Smooth muscle cell (in vitro differentiated cells): ENCODE measurements around the gene PODNL1. TPM values are rescaled to one million over a fixed set of nuclear protein-coding genes. Genes with fewer than 3 reads are reported as not detected.

Experiments used
- DNase-seq: peaks from one replicate; lab custom pipeline; 2025; ENCODE audit not compliant: unreplicated experiment; lab: John Stamatoyannopoulos, UW
- H2AFZ ChIP-seq: fragments of 200-600 bp; sonication (generic); 2 replicates; pipeline ENCODE4 v1.6.0; 2016; ENCODE audit warnings: antibody characterized with exemption, low read depth, mild to moderate bottlenecking
- H3F3A ChIP-seq: fragments of 200-600 bp; sonication (generic); 2 replicates; pipeline ENCODE4 v1.6.0; 2017; ENCODE audit warnings: antibody characterized with exemption, low read depth
- H3K27ac ChIP-seq: fragments of 200-600 bp; sonication (generic); 2 replicates; pipeline ENCODE4 v1.5.1; 2016; ENCODE audit warnings: low read depth, mild to moderate bottlenecking
- H3K27me3 ChIP-seq: fragments of 200-600 bp; sonication (generic); 2 replicates; pipeline ENCODE4 v1.6.1; 2016; ENCODE audit warnings: low read depth, mild to moderate bottlenecking
- H3K36me3 ChIP-seq: fragments of 200-600 bp; sonication (generic); 2 replicates; pipeline ENCODE4 v1.5.1; 2016; ENCODE audit warnings: low read depth
- H3K4me1 ChIP-seq: fragments of 200-600 bp; sonication (generic); 2 replicates; pipeline ENCODE4 v1.5.1; 2016; ENCODE audit warnings: low read depth
- H3K4me2 ChIP-seq: fragments of 200-600 bp; sonication (generic); 2 replicates; pipeline ENCODE4 v1.6.0; 2016; ENCODE audit warnings: mild to moderate bottlenecking
- H3K4me3 ChIP-seq: fragments of 200-600 bp; sonication (generic); 2 replicates; pipeline ENCODE4 v1.5.1; 2016; ENCODE audit warnings: mild to moderate bottlenecking
- H3K79me2 ChIP-seq: fragments of 200-600 bp; sonication (generic); 2 replicates; pipeline ENCODE4 v1.6.0; 2016; ENCODE audit warnings: low read depth, mild to moderate bottlenecking
- H3K9ac ChIP-seq: fragments of 200-600 bp; sonication (generic); 2 replicates; pipeline ENCODE4 v1.6.0; 2016; ENCODE audit warnings: low read depth
- H3K9me3 ChIP-seq: fragments of 200-600 bp; sonication (generic); replicated peaks from 2 replicates; pipeline ENCODE4 v1.5.1; 2016; ENCODE audit warnings: low read depth
- H4K20me1 ChIP-seq: fragments of 200-600 bp; sonication (generic); 2 replicates; pipeline ENCODE4 v1.6.0; 2016; ENCODE audit warnings: low read depth
- WGBS: methylation state at CpG from one replicate; pipeline ENCODE4 v1.1.7; 2016; ENCODE audit warnings: low lambda C conversion rate; 5-methylcytosine and 5-hydroxymethylcytosine counted together
- polyA plus RNA-seq: library from polyadenylated mRNA; unstranded; fragments of >200 nt; fragmentation: Nextera tagmentation; extraction: Ambion mirVana; gene quantifications from 2 replicates; pipeline ENCODE4 v1.2.1, GENCODE V29; 2016
- total RNA-seq: library from RNA; depleted of rRNA; stranded (reverse); fragments of >200 nt; gene quantifications from 2 replicates; pipeline ENCODE4 v1.2.3, GENCODE V29; 2014
- TF ChIP-seq, protein P1 (sequence below): fragments of 200-600 bp; sonication (generic); IDR thresholded peaks from 2 replicates; pipeline ENCODE4 v1.5.1; 2017; ENCODE audit warnings: borderline replicate concordance, mild to moderate bottlenecking, antibody characterized with exemption; ENCODE audit not compliant: insufficient read depth, poor library complexity, severe bottlenecking

PODNL1 gene
- total and polyA plus RNA-seq, 2 experiments from 2014 or later = 8.9 to 53.9 TPM

DNA sequence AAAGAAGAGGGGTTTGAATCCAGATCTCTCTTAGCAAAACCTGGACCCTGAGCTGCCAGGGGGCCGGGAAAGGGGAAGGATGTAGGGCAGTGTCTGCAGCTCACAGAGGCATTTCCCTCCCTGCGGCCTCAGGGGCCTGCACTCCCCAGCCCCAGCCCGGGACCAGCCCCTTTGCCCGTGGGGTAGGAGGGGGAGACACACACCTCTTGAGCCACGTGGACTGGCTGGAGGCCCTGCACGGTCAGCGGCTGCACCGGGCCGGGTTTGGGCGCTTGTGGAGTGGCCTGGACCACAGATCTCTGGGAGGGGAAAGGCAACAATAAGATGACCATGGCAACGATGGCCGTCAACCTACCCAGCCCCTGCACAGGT lies 41.0 kb upstream of the PODNL1 start:
- no peaks in the 10 kb centered on the region for H3K9me3 ChIP-seq
- H4K20me1 ChIP-seq = no peaks in the 10 kb centered on the region
- H3K4me3 ChIP-seq = peak overlapping the region; percentile 42
- no peak overlapping the region for H3K27ac ChIP-seq
- DNase-seq = peak; percentile 50
- H3F3A ChIP-seq = no peaks in the 10 kb centered on the region
- no peaks in the 10 kb centered on the region for H3K36me3 ChIP-seq
- H3K4me1 ChIP-seq = peaks cover 6% of the 10 kb centered on the region
- H3K27me3 ChIP-seq = no peaks in the 10 kb centered on the region
- H3K4me2 ChIP-seq = peak overlapping the region; percentile 86
- TF ChIP-seq, protein P1, sequence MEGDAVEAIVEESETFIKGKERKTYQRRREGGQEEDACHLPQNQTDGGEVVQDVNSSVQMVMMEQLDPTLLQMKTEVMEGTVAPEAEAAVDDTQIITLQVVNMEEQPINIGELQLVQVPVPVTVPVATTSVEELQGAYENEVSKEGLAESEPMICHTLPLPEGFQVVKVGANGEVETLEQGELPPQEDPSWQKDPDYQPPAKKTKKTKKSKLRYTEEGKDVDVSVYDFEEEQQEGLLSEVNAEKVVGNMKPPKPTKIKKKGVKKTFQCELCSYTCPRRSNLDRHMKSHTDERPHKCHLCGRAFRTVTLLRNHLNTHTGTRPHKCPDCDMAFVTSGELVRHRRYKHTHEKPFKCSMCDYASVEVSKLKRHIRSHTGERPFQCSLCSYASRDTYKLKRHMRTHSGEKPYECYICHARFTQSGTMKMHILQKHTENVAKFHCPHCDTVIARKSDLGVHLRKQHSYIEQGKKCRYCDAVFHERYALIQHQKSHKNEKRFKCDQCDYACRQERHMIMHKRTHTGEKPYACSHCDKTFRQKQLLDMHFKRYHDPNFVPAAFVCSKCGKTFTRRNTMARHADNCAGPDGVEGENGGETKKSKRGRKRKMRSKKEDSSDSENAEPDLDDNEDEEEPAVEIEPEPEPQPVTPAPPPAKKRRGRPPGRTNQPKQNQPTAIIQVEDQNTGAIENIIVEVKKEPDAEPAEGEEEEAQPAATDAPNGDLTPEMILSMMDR = no peak
- H3K9ac ChIP-seq = no peak overlapping the region
- 27% methylated on average over 6 of the region's 12 CpGs for WGBS
- no peaks in the 10 kb centered on the region for H3K79me2 ChIP-seq
- H2AFZ ChIP-seq = no peak overlapping the region

DNA sequence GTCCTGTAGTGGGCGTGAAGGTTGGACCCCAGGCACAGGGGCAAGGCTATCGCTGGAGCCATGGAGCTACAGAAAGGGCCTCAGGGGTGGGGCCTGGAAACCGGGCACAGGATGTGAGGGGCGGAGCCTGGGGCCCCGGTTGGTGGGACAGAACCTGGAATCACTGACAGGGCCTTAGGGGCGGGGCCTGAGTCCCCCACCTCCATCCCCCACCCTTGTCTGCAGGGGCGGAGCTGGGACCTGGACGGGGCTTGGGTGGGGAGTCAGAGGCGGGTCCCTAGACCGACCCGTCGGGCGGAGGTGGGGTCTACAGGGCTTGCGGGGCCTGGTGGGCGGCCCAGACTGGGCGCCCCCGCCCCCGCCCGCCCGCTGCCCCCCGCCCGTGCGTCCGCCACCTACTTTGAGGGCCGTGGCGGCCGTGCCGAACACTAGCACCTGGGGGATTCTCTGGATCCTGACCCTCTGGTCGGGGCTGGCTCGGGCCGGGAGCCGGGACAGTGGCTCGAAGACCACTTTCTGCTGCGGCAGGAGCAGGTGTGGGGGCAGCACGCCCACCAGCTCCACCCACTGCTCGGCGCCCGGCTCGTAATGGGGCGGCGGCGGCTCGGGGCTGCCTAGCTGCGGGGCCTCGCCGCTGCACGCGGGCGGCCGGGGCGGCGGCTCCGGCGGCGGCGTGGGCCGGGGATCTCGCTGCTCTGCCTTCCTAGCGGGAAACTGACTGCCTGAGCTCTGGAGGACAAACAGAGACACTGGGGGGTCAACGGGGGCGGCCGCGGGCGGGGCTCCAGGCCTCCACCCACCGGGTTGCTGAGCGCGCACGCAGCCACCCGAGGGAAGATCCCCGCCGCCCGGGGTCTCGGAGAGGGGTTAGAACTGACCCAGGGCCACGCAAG lies 40.4 kb upstream of the PODNL1 start:
- H3K36me3 ChIP-seq = no peaks in the 10 kb centered on the region
- no peaks in the 10 kb centered on the region for H3K79me2 ChIP-seq
- H2AFZ ChIP-seq = no peak overlapping the region
- H3F3A ChIP-seq = no peaks in the 10 kb centered on the region
- DNase-seq = peak; percentile 58
- no peaks in the 10 kb centered on the region for H3K27me3 ChIP-seq
- H3K9me3 ChIP-seq = no peaks in the 10 kb centered on the region
- peak overlapping the region; percentile 42 for H3K4me3 ChIP-seq
- 3% methylated on average over 31 of the region's 74 CpGs for WGBS
- peak overlapping the region; percentile 86 for H3K4me2 ChIP-seq
- no peaks in the 10 kb centered on the region for H4K20me1 ChIP-seq
- H3K27ac ChIP-seq = no peak overlapping the region
- TF ChIP-seq, protein P1 = no peak
- H3K4me1 ChIP-seq = peaks cover 6% of the 10 kb centered on the region
- no peak overlapping the region for H3K9ac ChIP-seq

DNA sequence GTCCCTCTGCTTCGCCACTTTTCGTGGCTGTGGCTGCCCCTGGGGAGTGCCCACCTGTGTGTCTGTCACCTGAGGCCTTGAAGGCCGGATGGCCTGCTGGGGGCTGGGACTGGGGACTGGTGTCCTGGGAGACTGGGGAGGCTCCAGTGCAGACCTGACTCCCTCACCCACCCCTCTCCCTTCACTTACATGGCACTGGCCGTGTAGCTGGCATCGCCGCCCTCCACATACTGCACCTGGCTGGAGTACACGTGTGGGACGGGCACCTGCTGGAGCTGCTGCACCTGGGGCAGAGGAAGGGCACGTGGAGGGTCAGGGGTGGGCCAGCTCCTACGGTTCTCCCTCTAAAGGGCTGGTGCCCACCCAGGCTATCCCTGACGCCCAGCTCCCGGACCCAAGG lies 39.6 kb upstream of the PODNL1 start:
- Histone ChIP-seq H3K4me2 (peak overlapping the region; percentile 86), H3K36me3 (no peaks in the 10 kb centered on the region), H3K9me3 (no peaks in the 10 kb centered on the region), H3K79me2 (no peaks in the 10 kb centered on the region), H3K27me3 (no peaks in the 10 kb centered on the region), H3K4me3 (no peak overlapping the region), H3F3A (no peaks in the 10 kb centered on the region), H3K27ac (no peak overlapping the region), H4K20me1 (no peaks in the 10 kb centered on the region), H3K4me1 (peaks cover 6% of the 10 kb centered on the region), H3K9ac (no peak overlapping the region), H2AFZ (no peak overlapping the region)
- no peak for DNase-seq
- TF ChIP-seq, protein P1 = no peak
- WGBS = 93% methylated on average over 11 of the region's 12 CpGs

DNA sequence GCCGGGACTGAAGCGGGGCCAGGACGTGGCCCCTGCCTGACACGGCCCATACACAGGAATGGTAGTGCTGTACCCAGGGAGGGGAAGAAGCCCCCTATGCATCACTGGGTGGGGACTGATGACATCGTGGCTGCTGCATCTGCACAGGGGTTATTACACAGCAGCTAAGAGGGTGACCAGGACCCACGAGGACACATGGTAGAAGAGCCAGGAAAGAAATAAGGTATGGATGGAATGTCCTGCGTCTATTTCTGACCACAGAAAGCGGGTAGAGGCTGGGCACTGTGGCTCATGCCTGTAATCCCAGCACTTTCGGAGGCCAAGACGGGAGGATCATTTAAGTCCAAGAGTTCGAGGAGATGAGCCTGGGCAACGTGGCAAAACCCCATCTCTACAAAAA lies 38.2 kb upstream of the PODNL1 start:
- no peaks in the 10 kb centered on the region for H3K9me3 ChIP-seq
- TF ChIP-seq, protein P1 = no peak
- no peak overlapping the region for H3K27ac ChIP-seq
- H3K36me3 ChIP-seq = no peaks in the 10 kb centered on the region
- H3K9ac ChIP-seq = no peak overlapping the region
- no peak overlapping the region for H3K4me2 ChIP-seq
- H4K20me1 ChIP-seq = no peaks in the 10 kb centered on the region
- no peaks in the 10 kb centered on the region for H3K27me3 ChIP-seq
- DNase-seq = no peak
- H3K79me2 ChIP-seq = no peaks in the 10 kb centered on the region
- H3K4me1 ChIP-seq = peaks cover 6% of the 10 kb centered on the region
- no peak overlapping the region for H3K4me3 ChIP-seq
- no peak overlapping the region for H2AFZ ChIP-seq
- no peaks in the 10 kb centered on the region for H3F3A ChIP-seq
- WGBS = 93% methylated on average over 12 of the region's 12 CpGs
